Measurements from ENCODE around the gene PLEKHB2. TPM values are rescaled to one million over a fixed set of nuclear protein-coding genes. Genes with fewer than 3 reads are reported as not detected.

PLEKHB2 gene
- polyA plus RNA-seq, 1 experiment: 71.3 TPM

GRCh38 chr2:131093006-131093695 lies 12.0 kb upstream of the PLEKHB2 start, which contains the start of gene FAM168B:
TSS of gene FAM168B (minus strand) at chr2:131093460. CDS start at chr2:131082646, 10,814 bp downstream.
- CTCF ChIA-PET: interaction anchor here (0.7 kb wide), 1 partner anchor 60 kb away, joined by 3 read pairs; no protein-coding TSS in a partner anchor
- DNase-seq (ENCODE audit: low read depth): peak; percentile 42
- POLR2A ChIA-PET: interaction anchor here (0.6 to 0.7 kb wide), 4 partner anchors 11 to 73 kb away, joined by 3 to 13 read pairs (median 4); no protein-coding TSS in a partner anchor

GRCh38 chr2:131093696-131094462 lies 11.3 kb upstream of the PLEKHB2 start:
- Histone ChIP-seq H3K27me3 (ENCODE audit: control insufficient read depth, insufficient read depth, low read length) (no peaks in the 10 kb centered on the region), H3K4me3 (ENCODE audit: low read depth, low read length) (peak overlapping the region; percentile 63), H3K36me3 (ENCODE audit: control insufficient read depth, insufficient read depth, low read length) (no peaks in the 10 kb centered on the region)
- POLR2A ChIA-PET: interaction anchor here (0.6 to 0.7 kb wide), 4 partner anchors 11 to 72 kb away, joined by 3 to 13 read pairs (median 4); no protein-coding TSS in a partner anchor
- DNase-seq (ENCODE audit: low read depth): no peak
- TF ChIP-seq CTCF (IDR thresholded peaks at IDR 0.05; ENCODE audit: insufficient read depth, low read depth, low read length): no peak
- CTCF ChIA-PET: interaction anchor here (0.7 to 0.8 kb wide), 2 partner anchors 9 to 59 kb away, joined by 3 read pairs; no protein-coding TSS in a partner anchor

More at GRCh38 chr2:131093006-131093695, 12.0 kb upstream of the PLEKHB2 start, which contains the start of gene FAM168B:
- Histone ChIP-seq H3K4me3 (ENCODE audit: low read depth, low read length) (peak within 1 kb of the TSS; percentile 63), H3K36me3 (ENCODE audit: control insufficient read depth, insufficient read depth, low read length) (peaks cover under 1% of the 10 kb centered on the region; the same call in 1 of the 2 replicates), H3K27me3 (ENCODE audit: control insufficient read depth, insufficient read depth, low read length) (no peaks in the 10 kb centered on the region)
- no peak for TF ChIP-seq CTCF (IDR thresholded peaks at IDR 0.05; ENCODE audit: insufficient read depth, low read depth, low read length)

- POLR2A ChIA-PET: interaction anchor here (0.6 kb wide), 1 partner anchor 18 kb away, joined by 3 read pairs; no protein-coding TSS in a partner anchor
- CTCF ChIA-PET: interaction anchor here (0.8 kb wide), 1 partner anchor 8 kb away, joined by 3 read pairs; no protein-coding TSS in a partner anchor
- no peak for DNase-seq (ENCODE audit: low read depth)
- Histone ChIP-seq H3K36me3 (ENCODE audit: control insufficient read depth, insufficient read depth, low read length) (no peaks in the 10 kb centered on the region), H3K4me3 (ENCODE audit: low read depth, low read length) (no peak overlapping the region), H3K27me3 (ENCODE audit: control insufficient read depth, insufficient read depth, low read length) (no peaks in the 10 kb centered on the region)
- TF ChIP-seq CTCF (IDR thresholded peaks at IDR 0.05; ENCODE audit: insufficient read depth, low read depth, low read length): no peak
Observed at GRCh38 chr2:131094463-131095281, 10.5 kb upstream of the PLEKHB2 start.

- ChIA-PET CTCF (interaction anchor here (1.1 to 1.6 kb wide), 3 partner anchors 8 to 17 kb away, joined by 3 to 4 read pairs (median 3); no protein-coding TSS in a partner anchor), POLR2A (no interaction called here)
- no peak overlapping the region for H3K4me3 ChIP-seq (ENCODE audit: low read depth, low read length)
- no peaks in the 10 kb centered on the region for H3K27me3 ChIP-seq (ENCODE audit: control insufficient read depth, insufficient read depth, low read length)
- DNase-seq (ENCODE audit: low read depth): no peak
- H3K36me3 ChIP-seq (ENCODE audit: control insufficient read depth, insufficient read depth, low read length): no peaks in the 10 kb centered on the region
- TF ChIP-seq CTCF (IDR thresholded peaks at IDR 0.05; ENCODE audit: insufficient read depth, low read depth, low read length): no peak
Observed at GRCh38 chr2:131103165-131103564, 2.0 kb upstream of the PLEKHB2 start.
